GM18526 (cell line): ENCODE data around the gene SPEG.

Source experiments
- POLR2A ChIP-seq: IDR thresholded peaks from 3 replicates; pipeline ENCODE4 v1.6.1; 2011; ENCODE audit not compliant: insufficient read length; ENCODE audit errors: extremely low read depth

SPEG gene

DNA sequence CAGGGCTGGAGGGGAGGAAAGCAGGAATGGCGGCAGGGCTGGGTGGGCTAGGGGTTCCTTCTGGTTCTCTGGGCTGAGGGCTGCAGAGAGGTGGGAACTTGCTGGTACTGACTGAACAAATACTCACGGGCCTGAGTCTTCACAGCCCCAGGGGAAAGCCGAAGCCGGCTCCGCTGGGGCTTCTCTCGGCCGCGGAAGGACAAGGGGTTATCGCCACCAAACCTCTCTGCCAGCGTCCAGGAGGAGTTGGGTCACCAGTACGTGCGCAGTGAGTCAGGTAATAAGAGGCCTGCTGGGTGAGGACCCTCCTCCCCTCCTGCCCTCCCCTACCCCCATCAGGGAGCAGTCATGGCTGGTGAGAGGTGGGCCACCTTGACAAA, 50.5 kb downstream of the SPEG start:
- TF ChIP-seq POLR2A, result no peak

- TF ChIP-seq POLR2A, result no peak
Observed at GRCh38 chr2:219486380-219486959, 51.8 kb downstream of the SPEG start.

DNA sequence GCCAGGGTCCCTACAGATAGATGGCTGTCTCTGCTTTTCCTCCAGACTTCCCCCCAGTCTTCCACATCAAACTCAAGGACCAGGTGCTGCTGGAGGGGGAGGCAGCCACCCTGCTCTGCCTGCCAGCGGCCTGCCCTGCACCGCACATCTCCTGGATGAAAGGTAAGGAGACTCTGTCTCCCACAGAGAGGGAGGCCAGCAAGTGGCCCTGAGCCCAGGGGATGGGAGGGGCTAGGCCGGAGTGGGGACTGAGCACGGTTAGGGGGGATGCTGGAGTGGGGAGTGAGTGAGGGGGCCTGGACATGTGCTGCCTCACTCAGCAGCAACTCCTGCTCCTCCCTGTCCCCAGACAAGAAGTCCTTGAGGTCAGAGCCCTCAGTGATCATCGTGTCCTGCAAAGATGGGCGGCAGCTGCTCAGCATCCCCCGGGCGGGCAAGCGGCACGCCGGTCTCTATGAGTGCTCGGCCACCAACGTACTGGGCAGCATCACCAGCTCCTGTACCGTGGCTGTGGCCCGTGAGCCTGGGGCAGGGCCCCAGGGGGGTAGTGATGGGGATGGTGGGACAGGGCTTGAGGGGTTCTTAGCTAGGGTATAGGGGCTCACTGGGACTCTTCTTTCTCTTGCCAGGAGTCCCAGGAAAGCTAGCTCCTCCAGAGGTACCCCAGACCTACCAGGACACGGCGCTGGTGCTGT, 53.7 kb downstream of the SPEG start:
- no peak for TF ChIP-seq POLR2A

DNA sequence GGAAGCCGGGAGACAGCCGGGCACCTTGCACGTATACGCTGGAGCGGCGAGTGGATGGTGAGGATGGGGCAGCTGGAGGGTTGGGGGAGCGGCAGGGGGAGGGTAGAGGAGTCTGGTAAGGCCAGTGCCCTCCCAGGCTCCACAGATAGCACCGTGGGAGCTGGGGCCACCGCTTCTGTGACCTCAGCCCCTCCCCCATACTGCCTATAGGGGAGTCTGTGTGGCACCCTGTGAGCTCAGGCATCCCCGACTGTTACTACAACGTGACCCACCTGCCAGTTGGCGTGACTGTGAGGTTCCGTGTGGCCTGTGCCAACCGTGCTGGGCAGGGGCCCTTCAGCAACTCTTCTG, 54.2 kb downstream of the SPEG start:
- no peak for TF ChIP-seq POLR2A

GRCh38 chr2:219489315-219489714, 54.7 kb downstream of the SPEG start:
- no peak for TF ChIP-seq POLR2A

- TF ChIP-seq POLR2A, result no peak
Observed at GRCh38 chr2:219490186-219490585, 55.5 kb downstream of the SPEG start.

- no peak for TF ChIP-seq POLR2A
Observed at GRCh38 chr2:219490600-219491130, 56.0 kb downstream of the SPEG start.

GRCh38 chr2:219491278-219491963, 56.8 kb downstream of the SPEG start:
- TF ChIP-seq POLR2A, result no peak

- TF ChIP-seq POLR2A, result no peak
Observed at GRCh38 chr2:219492575-219492974, 57.9 kb downstream of the SPEG start.

DNA sequence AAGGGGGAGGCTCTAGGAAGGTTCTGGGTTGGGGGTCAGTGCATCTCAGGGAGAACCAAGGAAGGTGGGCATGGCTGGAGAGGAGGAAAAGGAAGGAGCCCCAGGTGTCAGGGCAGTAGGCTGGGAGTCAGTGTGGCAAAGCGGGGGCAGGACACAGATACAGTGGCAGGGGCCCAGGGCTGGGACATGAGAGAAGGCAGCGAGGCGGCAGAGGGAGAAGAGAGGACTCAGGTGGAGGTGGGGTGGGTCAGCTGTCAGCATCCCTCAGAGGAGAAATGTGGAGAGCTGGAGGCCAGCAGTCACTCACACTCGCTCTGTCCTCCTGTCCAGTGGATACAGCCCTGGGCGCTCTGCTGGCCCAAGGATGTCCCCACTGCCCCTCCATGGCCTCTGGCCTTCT, 58.4 kb downstream of the SPEG start:
- TF ChIP-seq POLR2A, result no peak

GRCh38 chr2:219494952-219495530, 60.4 kb downstream of the SPEG start:
- no peak for TF ChIP-seq POLR2A

DNA sequence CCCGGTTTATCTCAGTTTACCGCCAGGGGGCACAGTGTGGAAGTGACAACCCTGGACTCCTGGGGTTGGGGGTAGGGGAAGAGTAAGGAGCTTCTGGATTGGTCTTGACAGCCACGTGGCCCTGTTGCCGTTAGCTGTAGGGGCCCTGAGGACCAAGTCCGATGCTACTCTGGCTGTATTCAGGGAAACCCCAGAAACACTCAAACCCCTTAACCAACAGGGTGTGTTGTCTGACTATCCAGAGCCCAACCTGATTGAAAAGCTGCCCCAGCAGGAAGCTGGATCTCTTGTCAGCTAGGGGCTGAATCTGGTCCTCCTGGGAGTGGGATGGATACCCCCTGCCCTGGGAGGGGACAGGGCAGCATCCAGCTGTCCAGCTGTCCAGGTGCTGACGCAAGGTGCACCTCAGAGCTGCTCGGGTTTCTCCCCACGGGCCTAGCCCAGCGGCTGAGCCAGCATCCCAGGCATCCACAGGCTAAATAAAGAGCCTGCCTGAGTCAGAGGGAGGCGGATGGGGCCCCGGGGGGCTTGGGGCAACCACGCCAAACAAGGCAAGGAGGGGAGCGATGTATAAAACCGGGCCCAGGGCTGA, 61.0 kb downstream of the SPEG start:
- TF ChIP-seq POLR2A, result no peak

DNA sequence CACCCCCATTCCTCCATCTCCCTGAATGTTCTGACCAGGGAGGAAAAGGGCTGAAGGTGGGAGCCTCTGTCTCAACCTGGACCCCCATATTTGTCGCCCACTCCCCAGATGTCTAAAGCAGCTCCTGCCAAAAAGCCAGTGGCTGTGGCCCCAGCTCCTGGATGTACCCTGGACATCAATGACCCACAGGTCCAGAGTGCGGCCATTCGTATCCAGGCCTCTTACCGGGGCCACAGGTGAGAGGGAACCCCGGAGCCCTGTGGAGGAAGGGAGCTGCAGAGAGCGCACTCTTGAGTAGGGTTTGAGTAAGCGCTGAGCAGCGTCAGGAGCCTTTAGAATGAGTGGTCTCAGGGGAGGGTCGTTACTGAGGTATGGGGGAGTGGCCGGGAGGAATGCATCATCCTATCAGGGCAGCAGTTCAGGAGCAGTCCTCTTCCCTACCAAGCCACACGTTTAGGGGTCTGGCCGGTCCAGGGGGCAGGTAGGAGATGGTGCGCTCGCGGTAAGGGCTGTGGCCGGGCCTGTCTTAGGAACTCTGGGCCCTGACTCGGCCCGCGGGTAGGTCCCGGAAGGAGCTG, 61.7 kb downstream of the SPEG start:
- TF ChIP-seq POLR2A, result no peak

DNA sequence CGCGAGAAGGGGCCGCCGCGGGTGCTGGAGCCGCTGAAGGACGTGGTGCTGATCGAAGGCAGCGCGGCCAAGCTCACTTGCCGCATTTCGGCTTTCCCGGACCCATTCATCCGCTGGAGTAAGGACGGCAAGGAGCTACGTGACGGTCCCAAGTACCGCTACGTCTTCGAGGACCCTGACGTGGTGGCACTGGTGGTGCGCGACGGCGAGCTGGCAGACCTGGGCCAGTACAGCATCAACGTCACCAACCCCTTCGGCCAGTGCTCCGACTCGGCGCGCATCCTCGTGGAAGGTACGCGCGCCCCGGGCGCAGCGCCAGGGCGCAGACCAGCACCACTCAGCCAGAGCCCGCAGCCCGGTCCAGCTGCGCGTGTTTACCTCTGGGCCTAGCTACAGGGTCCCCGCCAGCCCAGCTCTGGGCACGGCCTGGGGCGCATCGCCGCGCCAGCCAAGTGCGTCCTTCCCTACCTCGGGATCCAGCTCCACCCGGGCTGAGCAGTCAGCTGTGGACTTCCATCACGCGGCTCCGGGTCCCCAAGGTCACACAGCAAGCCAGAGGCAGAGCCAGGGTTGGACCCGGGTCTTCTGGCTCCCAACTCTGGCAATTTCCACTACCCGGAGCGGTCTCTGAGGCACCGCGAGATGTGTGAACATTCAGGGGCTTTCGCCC, 62.3 kb downstream of the SPEG start:
- TF ChIP-seq POLR2A, result no peak
